ENCODE measurements around the gene GNS. TPM values are rescaled to one million over a fixed set of nuclear protein-coding genes. Genes with fewer than 3 reads are reported as not detected.

GNS gene
- total RNA-seq, 1 donor from 2014 or later = 80.2 TPM

- Mint-ChIP-seq H3K4me3 (ENCODE audit: unreplicated experiment) (no peak overlapping the region), H3K27ac (ENCODE audit: unreplicated experiment) (peak overlapping the region; percentile 57), H3K4me1 (ENCODE audit: unreplicated experiment) (peaks cover 59% of the 10 kb centered on the region)
Observed at GRCh38 chr12:64675795-64676194, 83.4 kb downstream of the GNS start.

GRCh38 chr12:64674367-64674922, 84.8 kb downstream of the GNS start:
- peaks cover 63% of the 10 kb centered on the region for H3K4me1 Mint-ChIP-seq (ENCODE audit: unreplicated experiment)

More at GRCh38 chr12:64675795-64676194, 83.4 kb downstream of the GNS start:
- Mint-ChIP-seq H3K27me3 (ENCODE audit: unreplicated experiment) (peaks cover 1% of the 10 kb centered on the region), H3K9me3 (ENCODE audit: unreplicated experiment) (no peaks in the 10 kb centered on the region), H3K36me3 (ENCODE audit: low read depth, unreplicated experiment) (no peaks in the 10 kb centered on the region)
- TF ChIP-seq CTCF (IDR thresholded peaks at IDR 0.05; ENCODE audit: unreplicated experiment) = no peak
- DNase-seq (ENCODE audit: low spot score) = no peak

GRCh38 chr12:64673490-64674169, 85.6 kb downstream of the GNS start:
- Mint-ChIP-seq H3K4me3 (ENCODE audit: unreplicated experiment) (no peak overlapping the region), H3K27ac (ENCODE audit: unreplicated experiment) (peak overlapping the region; percentile 62), H3K9me3 (ENCODE audit: unreplicated experiment) (no peaks in the 10 kb centered on the region), H3K27me3 (ENCODE audit: unreplicated experiment) (peaks cover 6% of the 10 kb centered on the region), H3K36me3 (ENCODE audit: low read depth, unreplicated experiment) (no peaks in the 10 kb centered on the region), H3K4me1 (ENCODE audit: unreplicated experiment) (peaks cover 67% of the 10 kb centered on the region)
- no peak for DNase-seq (ENCODE audit: low spot score)
- no peak for TF ChIP-seq CTCF (IDR thresholded peaks at IDR 0.05; ENCODE audit: unreplicated experiment)

More at GRCh38 chr12:64674367-64674922, 84.8 kb downstream of the GNS start:
- no peak for TF ChIP-seq CTCF (IDR thresholded peaks at IDR 0.05; ENCODE audit: unreplicated experiment)
- Mint-ChIP-seq H3K27me3 (ENCODE audit: unreplicated experiment) (peaks cover 3% of the 10 kb centered on the region), H3K27ac (ENCODE audit: unreplicated experiment) (peak overlapping the region; percentile 8), H3K9me3 (ENCODE audit: unreplicated experiment) (no peaks in the 10 kb centered on the region), H3K36me3 (ENCODE audit: low read depth, unreplicated experiment) (no peaks in the 10 kb centered on the region), H3K4me3 (ENCODE audit: unreplicated experiment) (peak overlapping the region; percentile 52)
- no peak for DNase-seq (ENCODE audit: low spot score)

GRCh38 chr12:64672925-64673409, 86.2 kb downstream of the GNS start:
- no peaks in the 10 kb centered on the region for H3K36me3 Mint-ChIP-seq (ENCODE audit: low read depth, unreplicated experiment)
- H3K27ac Mint-ChIP-seq (ENCODE audit: unreplicated experiment) = peak overlapping the region; percentile 62
- peaks cover 6% of the 10 kb centered on the region for H3K27me3 Mint-ChIP-seq (ENCODE audit: unreplicated experiment)
- TF ChIP-seq CTCF (IDR thresholded peaks at IDR 0.05; ENCODE audit: unreplicated experiment) = no peak
- no peaks in the 10 kb centered on the region for H3K9me3 Mint-ChIP-seq (ENCODE audit: unreplicated experiment)
- H3K4me1 Mint-ChIP-seq (ENCODE audit: unreplicated experiment) = peaks cover 72% of the 10 kb centered on the region
- peak; percentile 39 for DNase-seq (ENCODE audit: low spot score)
- no peak overlapping the region for H3K4me3 Mint-ChIP-seq (ENCODE audit: unreplicated experiment)

GRCh38 chr12:64671681-64672080, 87.5 kb downstream of the GNS start:
- peaks cover 81% of the 10 kb centered on the region for H3K4me1 Mint-ChIP-seq (ENCODE audit: unreplicated experiment)
- TF ChIP-seq CTCF (IDR thresholded peaks at IDR 0.05; ENCODE audit: unreplicated experiment) = no peak
- no peaks in the 10 kb centered on the region for H3K36me3 Mint-ChIP-seq (ENCODE audit: low read depth, unreplicated experiment)
- H3K27me3 Mint-ChIP-seq (ENCODE audit: unreplicated experiment) = peaks cover 6% of the 10 kb centered on the region
- H3K9me3 Mint-ChIP-seq (ENCODE audit: unreplicated experiment) = no peaks in the 10 kb centered on the region
- peak overlapping the region; percentile 72 for H3K27ac Mint-ChIP-seq (ENCODE audit: unreplicated experiment)
- no peak overlapping the region for H3K4me3 Mint-ChIP-seq (ENCODE audit: unreplicated experiment)
- no peak for DNase-seq (ENCODE audit: low spot score)
